Measurements from ENCODE around the gene PID1.

The PID1 gene

DNA sequence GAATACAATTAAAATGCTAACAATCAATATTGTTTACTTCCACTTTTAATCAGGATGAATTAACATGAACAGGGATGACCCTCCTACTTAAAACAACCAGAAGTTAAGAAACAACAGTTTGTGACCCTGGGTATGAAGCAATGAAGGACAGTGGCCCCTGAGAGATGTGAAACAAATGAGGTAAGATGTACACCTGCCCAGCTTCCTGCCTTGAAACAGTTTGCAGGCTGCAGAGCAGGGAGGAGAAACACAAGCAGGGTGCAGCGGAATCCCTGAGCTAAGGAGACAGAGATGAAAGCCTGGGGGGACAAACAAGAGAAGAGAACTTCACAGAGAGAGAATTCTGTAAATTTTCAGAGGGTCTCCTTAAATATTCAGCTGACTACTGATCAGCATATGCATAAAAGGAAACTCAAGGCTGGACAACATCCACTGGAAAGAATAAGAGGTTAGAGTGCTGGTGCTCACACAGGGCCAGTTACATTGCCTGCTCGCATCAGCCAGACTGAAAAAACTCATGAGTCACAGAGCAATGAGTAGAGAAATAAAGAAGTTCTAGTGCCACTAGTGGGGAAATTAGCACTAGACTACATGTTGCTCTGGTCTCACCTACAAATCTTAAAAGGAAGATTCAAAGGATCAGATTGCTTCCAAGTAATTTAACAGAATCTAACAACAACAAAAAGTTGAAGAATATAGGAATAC, 106.4 kb downstream of the PID1 start:
- TF ChIP-seq, protein P1, sequence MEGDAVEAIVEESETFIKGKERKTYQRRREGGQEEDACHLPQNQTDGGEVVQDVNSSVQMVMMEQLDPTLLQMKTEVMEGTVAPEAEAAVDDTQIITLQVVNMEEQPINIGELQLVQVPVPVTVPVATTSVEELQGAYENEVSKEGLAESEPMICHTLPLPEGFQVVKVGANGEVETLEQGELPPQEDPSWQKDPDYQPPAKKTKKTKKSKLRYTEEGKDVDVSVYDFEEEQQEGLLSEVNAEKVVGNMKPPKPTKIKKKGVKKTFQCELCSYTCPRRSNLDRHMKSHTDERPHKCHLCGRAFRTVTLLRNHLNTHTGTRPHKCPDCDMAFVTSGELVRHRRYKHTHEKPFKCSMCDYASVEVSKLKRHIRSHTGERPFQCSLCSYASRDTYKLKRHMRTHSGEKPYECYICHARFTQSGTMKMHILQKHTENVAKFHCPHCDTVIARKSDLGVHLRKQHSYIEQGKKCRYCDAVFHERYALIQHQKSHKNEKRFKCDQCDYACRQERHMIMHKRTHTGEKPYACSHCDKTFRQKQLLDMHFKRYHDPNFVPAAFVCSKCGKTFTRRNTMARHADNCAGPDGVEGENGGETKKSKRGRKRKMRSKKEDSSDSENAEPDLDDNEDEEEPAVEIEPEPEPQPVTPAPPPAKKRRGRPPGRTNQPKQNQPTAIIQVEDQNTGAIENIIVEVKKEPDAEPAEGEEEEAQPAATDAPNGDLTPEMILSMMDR (IDR thresholded peaks at IDR 0.05; ENCODE audit: borderline replicate concordance, insufficient read depth, low read depth, low read length), result no peak
- H3K4me3 ChIP-seq (ENCODE audit: low read depth, low read length), result no peak overlapping the region

DNA sequence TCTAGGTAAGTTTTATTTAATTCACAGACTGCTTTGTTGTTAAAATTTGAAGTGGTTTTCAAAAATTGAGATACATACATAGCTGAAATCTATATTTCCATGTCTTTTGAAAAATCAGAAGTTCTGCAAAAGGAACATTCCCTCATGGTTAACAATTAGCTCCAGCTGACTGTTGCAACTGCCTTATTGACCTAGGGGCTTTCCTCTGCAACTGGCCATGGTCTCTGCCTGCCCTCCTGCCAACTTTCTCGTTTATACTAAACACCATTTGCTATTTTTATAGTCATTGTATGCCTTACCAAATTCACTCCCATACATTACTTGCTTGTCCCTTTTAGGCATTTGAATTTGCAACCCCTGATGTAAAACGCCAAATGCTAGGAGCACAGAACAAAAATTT, 107.2 kb downstream of the PID1 start:
- TF ChIP-seq, protein P1 (IDR thresholded peaks at IDR 0.05; ENCODE audit: borderline replicate concordance, insufficient read depth, low read depth, low read length), result no peak
- H3K4me3 ChIP-seq (ENCODE audit: low read depth, low read length), result no peak overlapping the region

GRCh38 chr2:229162015-229162414, 109.1 kb downstream of the PID1 start:
- H3K4me3 ChIP-seq (ENCODE audit: low read depth, low read length), result no peak overlapping the region
- TF ChIP-seq, protein P1 (IDR thresholded peaks at IDR 0.05; ENCODE audit: borderline replicate concordance, insufficient read depth, low read depth, low read length), result no peak

DNA sequence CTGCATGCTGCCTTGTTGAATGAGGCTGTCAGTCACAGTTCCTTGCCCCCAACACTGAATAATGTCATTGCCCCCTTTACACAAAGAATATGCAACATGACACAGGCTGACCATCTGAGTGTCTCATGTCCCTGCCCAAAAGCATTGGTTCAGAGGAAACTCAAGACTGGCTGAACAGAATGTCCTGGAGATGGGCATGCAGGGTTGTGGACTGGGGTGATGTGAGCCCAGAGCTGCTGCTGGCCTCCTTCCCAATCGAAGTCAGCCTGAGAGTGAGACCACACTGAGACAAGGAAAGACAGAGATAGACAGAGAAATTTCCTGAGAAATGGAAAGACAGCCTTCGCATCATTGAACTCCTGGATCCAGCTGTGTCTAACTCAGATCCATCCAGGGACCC, 110.1 kb downstream of the PID1 start:
- H3K4me3 ChIP-seq (ENCODE audit: low read depth, low read length), result no peak overlapping the region
- TF ChIP-seq, protein P1 (IDR thresholded peaks at IDR 0.05; ENCODE audit: borderline replicate concordance, insufficient read depth, low read depth, low read length), result no peak

DNA sequence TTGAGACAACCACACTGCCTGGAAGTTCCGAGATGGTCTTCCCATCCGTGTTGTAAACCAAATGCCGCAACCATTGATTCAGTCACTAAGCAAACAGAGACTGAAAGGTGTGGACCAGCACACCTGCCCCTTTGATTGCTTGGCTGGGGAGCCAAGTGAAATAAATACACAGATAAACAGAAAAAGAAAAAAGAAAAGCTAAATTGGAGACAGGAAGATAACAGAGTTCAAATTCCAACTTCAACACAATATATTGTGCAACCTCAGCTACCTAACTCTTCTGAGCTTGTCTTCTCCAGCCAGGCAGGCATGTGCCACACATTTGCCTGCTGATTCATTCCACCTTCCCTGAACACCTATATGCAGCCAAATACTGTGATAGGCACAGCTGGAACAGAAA, 110.9 kb downstream of the PID1 start:
- no peak overlapping the region for H3K4me3 ChIP-seq (ENCODE audit: low read depth, low read length)

DNA sequence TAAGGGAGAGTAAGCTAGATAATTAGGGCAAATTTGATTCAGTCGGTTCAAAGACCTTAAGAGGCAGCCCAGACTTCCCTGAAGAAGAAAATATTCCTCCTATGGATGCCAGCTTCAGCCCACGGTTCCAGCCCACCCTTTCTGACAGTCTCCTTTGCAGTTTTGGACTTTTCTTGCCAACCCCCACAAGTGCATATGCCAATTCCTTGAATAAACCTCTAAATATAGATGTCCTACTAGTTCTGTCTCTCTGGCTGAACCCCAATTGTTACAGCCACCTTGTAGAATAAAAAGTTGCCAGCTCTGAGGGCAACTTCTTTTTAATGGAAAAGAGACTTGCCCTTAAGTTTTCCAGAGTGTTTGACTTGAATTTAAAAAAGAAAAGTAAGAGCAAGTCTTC, 111.7 kb downstream of the PID1 start:
- no peak overlapping the region for H3K4me3 ChIP-seq (ENCODE audit: low read depth, low read length)
- TF ChIP-seq, protein P1 (IDR thresholded peaks at IDR 0.05; ENCODE audit: borderline replicate concordance, insufficient read depth, low read depth, low read length), result no peak

More for the DNA sequence above, 110.9 kb downstream of the PID1 start:
- TF ChIP-seq, protein P1 (IDR thresholded peaks at IDR 0.05; ENCODE audit: borderline replicate concordance, insufficient read depth, low read depth, low read length), result no peak

GRCh38 chr2:229154381-229154780, 116.7 kb downstream of the PID1 start:
- TF ChIP-seq, protein P1 (IDR thresholded peaks at IDR 0.05; ENCODE audit: borderline replicate concordance, insufficient read depth, low read depth, low read length), result no peak
- H3K4me3 ChIP-seq (ENCODE audit: low read depth, low read length), result no peak overlapping the region

Measured in GM12875 (cell line).